Choroid plexus epithelial cell (primary cell): ENCODE results near the gene PARM1.

Experiments
- DNase-seq: peaks from one replicate; pipeline ENCODE4 v3.0.0-alpha.2; 2010; ENCODE audit warnings: low read depth
- H3K4me3 ChIP-seq: 2 replicates; pipeline ENCODE4 v1.5.1; 2011; ENCODE audit warnings: low read depth, mild to moderate bottlenecking, control low read depth, low read length, moderate library complexity
- CTCF ChIP-seq: conservative IDR thresholded peaks from 2 replicates; pipeline ENCODE4 v1.5.1; 2011; ENCODE audit warnings: low read depth, mild to moderate bottlenecking, control low read depth, inconsistent platforms, low read length, moderate library complexity

PARM1 gene

GRCh38 chr4:74950200-74950599 lies 17.3 kb downstream of the PARM1 start:
- DNase-seq, result no peak
- TF ChIP-seq CTCF, result no peak
- H3K4me3 ChIP-seq, result no peak overlapping the region

- H3K4me3 ChIP-seq, result no peak overlapping the region
- DNase-seq, result no peak
- no peak for TF ChIP-seq CTCF
These were observed 18.0 kb downstream of the PARM1 start for GRCh38 chr4:74950882-74951281.

- no peak for TF ChIP-seq CTCF
- H3K4me3 ChIP-seq, result no peak overlapping the region
- no peak for DNase-seq
These were observed 20.7 kb downstream of the PARM1 start for GRCh38 chr4:74953647-74954046.

- no peak for TF ChIP-seq CTCF
- no peak overlapping the region for H3K4me3 ChIP-seq
These were observed 26.0 kb downstream of the PARM1 start for GRCh38 chr4:74958881-74959280.

GRCh38 chr4:74961230-74961629 lies 28.3 kb downstream of the PARM1 start:
- no peak for DNase-seq
- TF ChIP-seq CTCF, result no peak

More at GRCh38 chr4:74958881-74959280, 26.0 kb downstream of the PARM1 start:
- DNase-seq, result no peak

GRCh38 chr4:74962584-74962983 lies 29.7 kb downstream of the PARM1 start:
- no peak overlapping the region for H3K4me3 ChIP-seq
- no peak for TF ChIP-seq CTCF
- DNase-seq, result no peak

More at GRCh38 chr4:74961230-74961629, 28.3 kb downstream of the PARM1 start:
- no peak overlapping the region for H3K4me3 ChIP-seq

- DNase-seq, result no peak
- no peak for TF ChIP-seq CTCF
- H3K4me3 ChIP-seq, result no peak overlapping the region
These were observed 31.4 kb downstream of the PARM1 start for GRCh38 chr4:74964311-74964710.
